IMR-90 (cell line): Measurements from ENCODE around the gene P2RY14. TPM values are rescaled to one million over a fixed set of nuclear protein-coding genes. Genes with fewer than 3 reads are reported as not detected.
A peak's percentile ranks its signal among the peaks of the same experiment; 100 is the strongest.

Source experiments
- ATAC-seq: fragments of 200-7000 bp; cut with Tn5 transposase; 2 replicates; pipeline ENCODE4 v1.9.1; 2020; ENCODE audit warnings: low read depth, mild to moderate bottlenecking, moderate library complexity
- BruUV-seq: library from RNA; stranded (reverse); fragments of 400-500 nt; replicated peaks from 2 replicates; lab custom pipeline; 2021; lab: Mats Ljungman, UMichigan
- CTCF ChIA-PET: fragments of 300-600 bp; formaldehyde crosslinking; extraction: SDS; loops from one replicate; lab custom pipeline; 2021; ENCODE audit warnings: antibody characterized with exemption; lab: Yijun Ruan, JAX
- POLR2A ChIA-PET: fragments of 300-600 bp; sonication (Branson Sonifier 250); formaldehyde crosslinking; loops from one replicate; lab custom pipeline; 2022; ENCODE audit warnings: antibody characterized with exemption; ENCODE audit not compliant: unreplicated experiment; lab: Charles Lee
- DNase-seq: peaks from one replicate; pipeline ENCODE4 v3.0.0; 2013
- H2AFZ ChIP-seq: replicated peaks from 2 replicates; pipeline ENCODE3; 2013; ENCODE audit warnings: low read length, mild to moderate bottlenecking; ENCODE audit not compliant: poor library complexity
- H2AK5ac ChIP-seq: 2 replicates; pipeline ENCODE4 v1.6.1; 2013; ENCODE audit warnings: low read depth, low read length, inconsistent platforms
- H2AK9ac ChIP-seq: replicated peaks from 2 replicates; pipeline ENCODE3; 2013; ENCODE audit warnings: mild to moderate bottlenecking, low read depth, low read length, moderate library complexity; ENCODE audit not compliant: poor library complexity
- H2BK120ac ChIP-seq: 2 replicates; pipeline ENCODE4 v1.6.1; 2013; ENCODE audit warnings: low read depth, low read length, inconsistent platforms
- H2BK15ac ChIP-seq: 3 replicates; pipeline ENCODE4 v1.6.1; 2013; ENCODE audit warnings: low read depth, low read length, inconsistent platforms
- H2BK20ac ChIP-seq: 2 replicates; pipeline ENCODE4 v1.6.1; 2013; ENCODE audit warnings: low read depth, mild to moderate bottlenecking, inconsistent platforms, low read length, moderate library complexity
- H2BK5ac ChIP-seq: 2 replicates; pipeline ENCODE4 v1.6.1; 2013; ENCODE audit warnings: mild to moderate bottlenecking, low read depth, low read length, inconsistent platforms; ENCODE audit not compliant: poor library complexity, severe bottlenecking
- H3K14ac ChIP-seq: replicated peaks from 2 replicates; pipeline ENCODE4 v1.6.1; 2013; ENCODE audit warnings: low read depth, low read length, inconsistent platforms
- H3K18ac ChIP-seq: 2 replicates; pipeline ENCODE4 v1.6.1; 2013; ENCODE audit warnings: low read depth, low read length, control low read depth
- H3K23ac ChIP-seq: 2 replicates; pipeline ENCODE4 v1.6.1; 2013; ENCODE audit warnings: low read depth, low read length, inconsistent platforms
- H3K27ac ChIP-seq: 2 replicates; pipeline ENCODE4 v1.5.1; 2013; ENCODE audit warnings: mild to moderate bottlenecking, control low read depth, low read length; ENCODE audit not compliant: insufficient read depth
- H3K27me3 ChIP-seq: 2 replicates; pipeline ENCODE4 v1.6.1; 2013; ENCODE audit warnings: low read length; ENCODE audit not compliant: control insufficient read depth, insufficient read depth
- H3K36me3 ChIP-seq: 2 replicates; pipeline ENCODE4 v1.6.1; 2013; ENCODE audit warnings: low read length, mixed read lengths; ENCODE audit not compliant: control insufficient read depth, insufficient read depth
- H3K4ac ChIP-seq: 2 replicates; pipeline ENCODE4 v1.6.1; 2013; ENCODE audit warnings: low read depth, low read length, inconsistent platforms
- H3K4me1 ChIP-seq: 2 replicates; pipeline ENCODE4 v1.6.1; 2013; ENCODE audit warnings: low read length, mixed read lengths; ENCODE audit not compliant: control insufficient read depth, insufficient read depth
- H3K4me2 ChIP-seq: 2 replicates; pipeline ENCODE4 v1.6.1; 2013; ENCODE audit warnings: low read depth, mild to moderate bottlenecking, control low read depth, low read length, moderate library complexity
- H3K4me3 ChIP-seq: 2 replicates; pipeline ENCODE4 v1.5.1; 2013; ENCODE audit warnings: low read depth, mild to moderate bottlenecking, control low read depth, low read length, moderate library complexity; ENCODE audit not compliant: insufficient read depth
- H3K56ac ChIP-seq: 2 replicates; pipeline ENCODE4 v1.6.1; 2013; ENCODE audit warnings: low read length, inconsistent platforms; ENCODE audit not compliant: insufficient read depth; ENCODE audit errors: extremely low read depth
- H3K79me1 ChIP-seq, 2 experiments: 2 replicates each; pipeline ENCODE4 v1.6.1; 2013; ENCODE audit warnings: low read length in 2 of 2, inconsistent platforms in 1 of 2, low read depth in 1 of 2
- H3K9ac ChIP-seq: 2 replicates; pipeline ENCODE4 v1.6.1; 2013; ENCODE audit warnings: low read depth, low read length, control low read depth
- H3K9me1 ChIP-seq: 2 replicates; pipeline ENCODE4 v1.6.1; 2013; ENCODE audit warnings: low read length, inconsistent platforms; ENCODE audit not compliant: insufficient read depth
- H3K9me3 ChIP-seq: 2 replicates; pipeline ENCODE4 v1.6.1; 2013; ENCODE audit warnings: low read length; ENCODE audit not compliant: control insufficient read depth, insufficient read depth
- H4K20me1 ChIP-seq: 2 replicates; pipeline ENCODE4 v1.6.1; 2013; ENCODE audit warnings: low read length, inconsistent platforms; ENCODE audit not compliant: insufficient read depth
- H4K5ac ChIP-seq: 2 replicates; pipeline ENCODE4 v1.6.1; 2013; ENCODE audit warnings: mild to moderate bottlenecking, low read depth, low read length, control low read depth
- H4K8ac ChIP-seq, 2 experiments: 2 replicates each; pipeline ENCODE4 v1.6.1; 2013; ENCODE audit warnings: low read depth in 2 of 2, low read length in 2 of 2, control low read depth in 1 of 2, inconsistent platforms in 1 of 2
- H4K91ac ChIP-seq: 2 replicates; pipeline ENCODE4 v1.6.1; 2013; ENCODE audit warnings: low read depth, low read length, inconsistent platforms; ENCODE audit not compliant: insufficient read depth
- CEBPB ChIP-seq: IDR thresholded peaks from 2 replicates; pipeline ENCODE4 v1.6.1; 2012; ENCODE audit warnings: low read depth, low read length, improper control_type of control experiment
- CHD1 ChIP-seq: IDR thresholded peaks from 2 replicates; pipeline ENCODE4 v1.6.1; 2012; ENCODE audit warnings: low read depth, low read length, improper control_type of control experiment
- CTCF ChIP-seq: conservative IDR thresholded peaks from 2 replicates; pipeline ENCODE4 v1.5.1; 2012; ENCODE audit warnings: mild to moderate bottlenecking, low read depth, low read length, improper control_type of control experiment
- ELK1 ChIP-seq: fragments of 150-350 bp; IDR thresholded peaks from 2 replicates; pipeline ENCODE4 v1.6.1; 2016; ENCODE audit warnings: low read depth, mild to moderate bottlenecking, low read length, moderate library complexity, borderline replicate concordance
- RAD21 ChIP-seq: IDR thresholded peaks from 2 replicates; pipeline ENCODE4 v1.6.1; 2012; ENCODE audit warnings: low read length, improper control_type of control experiment
- SMC3 ChIP-seq: fragments of 150-350 bp; IDR thresholded peaks from 2 replicates; pipeline ENCODE4 v1.6.1; 2016; ENCODE audit warnings: low read depth, mild to moderate bottlenecking, antibody characterized with exemption, low read length, moderate library complexity
- WGBS, 2 experiments: methylation state at CpG; one replicate each; pipeline versions ENCODE4 v1.1.5 to v1.1.7; 2013; ENCODE audit warnings: missing lambda C conversion rate in 2 of 2; ENCODE audit not compliant: insufficient read length in 1 of 2; ENCODE audit errors: extremely low coverage in 2 of 2; 5-methylcytosine and 5-hydroxymethylcytosine counted together
- dilution Hi-C: fragments of 300-500 bp; cut with HindIII; formaldehyde crosslinking; loops from one replicate; pipeline ENCODE4 v1.14.3; 2018; ENCODE audit warnings: low sequenced_read_pairs; ENCODE audit not compliant: unreplicated experiment
- in situ Hi-C: fragments of 300-500 bp; cut with MboI; formaldehyde crosslinking; loops from 3 replicates; pipeline ENCODE4 v1.14.3; 2019; ENCODE audit warnings: low sequenced_read_pairs, inconsistent platforms, mixed read lengths
- intact Hi-C: fragments of 100-400 bp; cut with micrococcal nuclease; formaldehyde crosslinking; loops from 2 replicates; pipeline ENCODE4 v1.10.0; 2022
- polyA plus RNA-seq, 3 experiments: library from polyadenylated mRNA; depleted of rRNA; stranded (reverse); fragments of >200 nt; gene quantifications; 2 replicates each; pipeline ENCODE4 v1.2.3, GENCODE V29; 2012; ENCODE audit warnings: low replicate concordance in 1 of 3
- total RNA-seq: library from RNA; depleted of rRNA; stranded (reverse); fragments of >200 nt; gene quantifications from 2 replicates; pipeline ENCODE4 v1.2.3, GENCODE V29; 2012

The P2RY14 gene
- total and polyA plus RNA-seq, 2 of the 4 experiments (the other 2 are of a cell fraction): not detected

GRCh38 chr3:151168269-151169094 lies 109.9 kb downstream of the P2RY14 start:
- Histone ChIP-seq H3K4me2 (no peak overlapping the region), H4K20me1 (no peaks in the 10 kb centered on the region), H4K8ac (no peak overlapping the region; a peak in 1 of 4 replicates), H4K91ac (no peak overlapping the region), H4K5ac (no peak overlapping the region), H2AK9ac (no peak overlapping the region), H3K27ac (no peak overlapping the region), H3K4me3 (no peak overlapping the region), H3K4ac (no peak overlapping the region), H3K9ac (no peak overlapping the region), H2BK15ac (no peak overlapping the region), H3K9me3 (no peaks in the 10 kb centered on the region), H3K14ac (no peak overlapping the region), H3K9me1 (no peaks in the 10 kb centered on the region), H3K27me3 (no peaks in the 10 kb centered on the region), H2AFZ (no peak overlapping the region), H3K56ac (no peak overlapping the region), H2AK5ac (no peak overlapping the region), H3K18ac (no peak overlapping the region), H3K79me1 (no peaks in the 10 kb centered on the region), H2BK120ac (no peak overlapping the region), H2BK20ac (no peak overlapping the region), H3K23ac (no peak overlapping the region), H3K36me3 (no peaks in the 10 kb centered on the region), H3K4me1 (no peaks in the 10 kb centered on the region), H2BK5ac (no peak overlapping the region)
- no TSS peak for BruUV-seq
- peak; percentile 90 for ATAC-seq
- dilution Hi-C loops: no loop called here
- DNase-seq: peak; percentile 67
- intact Hi-C loops: loop anchor here (1.0 to 10.0 kb wide), 3 partner anchors 59 to 266 kb away; no protein-coding TSS in a partner anchor
- WGBS, 2 experiments: 14 to 100% methylated on average over 1 of the region's 7 CpGs
- CTCF ChIA-PET: interaction anchor here (0.6 to 2.2 kb wide), 19 partner anchors 8 to 123 kb away, joined by 3 to 14 read pairs (median 3); no protein-coding TSS in a partner anchor
- TF ChIP-seq CEBPB (peak; percentile 46), SMC3 (peak; percentile 98), RAD21 (peak; percentile 93), ELK1 (no peak), CTCF (peak; percentile 84), CHD1 (no peak)
- POLR2A ChIA-PET: no interaction called here
- in situ Hi-C loops: loop anchor here (5.0 kb wide), 2 partner anchors 59 to 109 kb away; partner anchors contain the start of gene P2RY14
